ENCODE data around the gene MINPP1. TPM values are rescaled to one million over a fixed set of nuclear protein-coding genes. Genes with fewer than 3 reads are reported as not detected.

MINPP1 gene
- total RNA-seq, 1 experiment from 2014 or later, result 12.3 TPM

GRCh38 chr10:87578160-87578841 lies 73.6 kb downstream of the MINPP1 start:
- POLR2A ChIA-PET, result no interaction called here

GRCh38 chr10:87578842-87579401 lies 74.2 kb downstream of the MINPP1 start:
- H3K27ac Mint-ChIP-seq (ENCODE audit: low read depth, unreplicated experiment), result no peak overlapping the region
- no peak for DNase-seq (ENCODE audit: unreplicated experiment)
- BruUV-seq (replicated peaks), result no TSS peak
- TF ChIP-seq CTCF (IDR thresholded peaks at IDR 0.05; ENCODE audit: unreplicated experiment), result no peak
- no peaks in the 10 kb centered on the region for H3K27me3 Mint-ChIP-seq (ENCODE audit: insufficient read depth, unreplicated experiment)
- H3K4me1 Mint-ChIP-seq (ENCODE audit: insufficient read depth, unreplicated experiment), result no peaks in the 10 kb centered on the region
- ChIA-PET POLR2A (interaction anchor here (0.6 kb wide), 1 partner anchor 23 kb away, joined by 3 read pairs; no protein-coding TSS in a partner anchor), CTCF (interaction anchor here (0.5 to 1.0 kb wide), 2 partner anchors 10 to 31 kb away, joined by 4 to 5 read pairs; no protein-coding TSS in a partner anchor)
- intact Hi-C loops (cut with micrococcal nuclease), result no loop called here
- no peak overlapping the region for H3K4me3 Mint-ChIP-seq (ENCODE audit: unreplicated experiment)
- no peaks in the 10 kb centered on the region for H3K36me3 Mint-ChIP-seq (ENCODE audit: insufficient read depth, unreplicated experiment)
- no peaks in the 10 kb centered on the region for H3K9me3 Mint-ChIP-seq (ENCODE audit: unreplicated experiment)

More at GRCh38 chr10:87578160-87578841, 73.6 kb downstream of the MINPP1 start:
- Mint-ChIP-seq H3K36me3 (ENCODE audit: insufficient read depth, unreplicated experiment) (no peaks in the 10 kb centered on the region), H3K4me1 (ENCODE audit: insufficient read depth, unreplicated experiment) (no peaks in the 10 kb centered on the region), H3K27ac (ENCODE audit: low read depth, unreplicated experiment) (no peak overlapping the region), H3K27me3 (ENCODE audit: insufficient read depth, unreplicated experiment) (no peaks in the 10 kb centered on the region), H3K9me3 (ENCODE audit: unreplicated experiment) (no peaks in the 10 kb centered on the region), H3K4me3 (ENCODE audit: unreplicated experiment) (no peak overlapping the region)
- no peak for TF ChIP-seq CTCF (IDR thresholded peaks at IDR 0.05; ENCODE audit: unreplicated experiment)
- intact Hi-C loops (cut with micrococcal nuclease), result no loop called here
- BruUV-seq (replicated peaks), result no TSS peak
- CTCF ChIA-PET, result interaction anchor here (1.0 kb wide), 1 partner anchor 30 kb away, joined by 4 read pairs; no protein-coding TSS in a partner anchor
- DNase-seq (ENCODE audit: unreplicated experiment), result no peak

DNA sequence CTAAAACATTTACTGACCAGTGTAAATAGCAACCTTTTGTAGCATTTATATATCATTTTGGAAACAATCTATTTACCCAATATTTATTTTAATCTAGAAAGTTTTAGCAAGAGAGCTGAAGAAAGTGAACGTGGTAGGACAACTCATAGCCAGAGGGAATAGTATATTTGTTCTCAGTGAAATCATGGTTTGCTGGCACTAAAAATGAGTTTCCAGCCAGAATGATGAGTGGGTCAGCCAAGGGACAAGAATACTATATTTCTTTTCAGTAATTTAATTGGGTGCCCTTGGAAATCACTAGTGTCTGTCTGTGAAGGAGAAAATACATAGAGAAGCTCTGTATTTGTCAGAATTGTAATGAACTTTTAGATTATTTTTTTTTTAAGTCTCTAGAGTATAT lies 74.9 kb downstream of the MINPP1 start:
- Mint-ChIP-seq H3K4me1 (ENCODE audit: insufficient read depth, unreplicated experiment) (no peaks in the 10 kb centered on the region), H3K36me3 (ENCODE audit: insufficient read depth, unreplicated experiment) (no peaks in the 10 kb centered on the region), H3K4me3 (ENCODE audit: unreplicated experiment) (no peak overlapping the region), H3K27ac (ENCODE audit: low read depth, unreplicated experiment) (no peak overlapping the region), H3K27me3 (ENCODE audit: insufficient read depth, unreplicated experiment) (no peaks in the 10 kb centered on the region), H3K9me3 (ENCODE audit: unreplicated experiment) (no peaks in the 10 kb centered on the region)
- intact Hi-C loops (cut with micrococcal nuclease), result no loop called here
- no TSS peak for BruUV-seq (replicated peaks)
- no peak for TF ChIP-seq CTCF (IDR thresholded peaks at IDR 0.05; ENCODE audit: unreplicated experiment)
- no peak for DNase-seq (ENCODE audit: unreplicated experiment)
- POLR2A ChIA-PET, result interaction anchor here (0.6 kb wide), 1 partner anchor 23 kb away, joined by 3 read pairs; no protein-coding TSS in a partner anchor
- CTCF ChIA-PET, result interaction anchor here (0.5 to 1.0 kb wide), 3 partner anchors 11 to 155 kb away, joined by 4 to 5 read pairs (median 4); no protein-coding TSS in a partner anchor

- ChIA-PET CTCF (interaction anchor here (1.0 kb wide), 1 partner anchor 155 kb away, joined by 4 read pairs; no protein-coding TSS in a partner anchor), POLR2A (no interaction called here)
- BruUV-seq (replicated peaks), result no TSS peak
- no peak for TF ChIP-seq CTCF (IDR thresholded peaks at IDR 0.05; ENCODE audit: unreplicated experiment)
- H3K4me1 Mint-ChIP-seq (ENCODE audit: insufficient read depth, unreplicated experiment), result no peaks in the 10 kb centered on the region
- H3K4me3 Mint-ChIP-seq (ENCODE audit: unreplicated experiment), result no peak overlapping the region
- intact Hi-C loops (cut with micrococcal nuclease), result no loop called here
- H3K27ac Mint-ChIP-seq (ENCODE audit: low read depth, unreplicated experiment), result no peak overlapping the region
- H3K27me3 Mint-ChIP-seq (ENCODE audit: insufficient read depth, unreplicated experiment), result no peaks in the 10 kb centered on the region
- no peaks in the 10 kb centered on the region for H3K9me3 Mint-ChIP-seq (ENCODE audit: unreplicated experiment)
- no peak for DNase-seq (ENCODE audit: unreplicated experiment)
- H3K36me3 Mint-ChIP-seq (ENCODE audit: insufficient read depth, unreplicated experiment), result no peaks in the 10 kb centered on the region
Measured at GRCh38 chr10:87580016-87580415, 75.3 kb downstream of the MINPP1 start.
